CD4-positive, alpha-beta T cell treated with Interleukin-4 for 4 hours (primary cell): ENCODE data around the gene FNDC11.
"Not testable (repeated sequence)": the region's sequence is repeated elsewhere in the genome, so short reads cannot be mapped to it uniquely, and the experiment has no call there.

Experiments used
- DNase-seq: peaks from one replicate; pipeline ENCODE4 v3.0.0-alpha.2; 2020

The FNDC11 gene, protein sequence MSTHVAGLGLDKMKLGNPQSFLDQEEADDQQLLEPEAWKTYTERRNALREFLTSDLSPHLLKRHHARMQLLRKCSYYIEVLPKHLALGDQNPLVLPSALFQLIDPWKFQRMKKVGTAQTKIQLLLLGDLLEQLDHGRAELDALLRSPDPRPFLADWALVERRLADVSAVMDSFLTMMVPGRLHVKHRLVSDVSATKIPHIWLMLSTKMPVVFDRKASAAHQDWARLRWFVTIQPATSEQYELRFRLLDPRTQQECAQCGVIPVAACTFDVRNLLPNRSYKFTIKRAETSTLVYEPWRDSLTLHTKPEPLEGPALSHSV

DNA sequence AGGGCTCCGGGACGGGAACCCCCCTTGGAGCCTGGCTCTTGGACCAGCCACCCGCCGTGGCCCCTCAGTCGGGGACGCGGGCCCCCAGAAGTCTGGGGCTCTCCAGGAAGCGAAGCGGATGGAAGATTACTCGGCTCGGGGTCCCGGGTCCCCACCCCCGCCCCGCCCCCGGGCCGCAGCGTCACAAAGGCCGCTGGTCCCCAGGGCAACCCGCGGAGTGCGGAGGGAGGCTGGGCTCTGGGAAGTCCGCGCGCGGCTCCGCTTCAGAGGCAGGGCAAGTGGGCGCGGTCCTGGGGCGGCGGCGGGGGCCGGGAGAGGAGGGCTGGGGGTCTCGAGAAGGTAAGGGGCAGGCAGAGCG lies at the start of gene FNDC11:
Gene FNDC11, plus strand, starts transcription at position 227 of the 358 bp plus-strand sequence. CDS start 1,505 bp downstream, outside the sequence.
- DNase-seq = peak; percentile 19

- no peak for DNase-seq
Measured at GRCh38 chr20:63504642-63505041, 49.3 kb upstream of the FNDC11 start.

DNA sequence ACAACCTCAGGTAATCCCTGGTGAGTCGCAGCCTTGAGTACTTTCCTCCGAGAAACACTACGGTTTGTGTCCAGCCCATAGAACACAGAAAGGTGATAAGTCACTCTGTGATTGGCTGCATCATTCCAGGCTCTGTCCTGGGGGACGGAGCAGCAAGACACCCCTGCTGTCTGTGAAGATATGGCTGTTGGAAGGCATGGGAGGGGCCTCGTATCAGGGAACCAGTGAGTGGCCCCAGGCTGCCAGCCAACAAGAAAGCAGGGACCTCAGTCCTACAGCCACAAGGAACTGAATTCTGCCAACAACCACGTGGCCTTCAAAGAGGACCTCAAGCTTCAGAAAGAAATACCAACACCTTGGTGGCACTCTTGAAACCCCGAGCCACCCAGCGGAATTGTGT lies 48.7 kb upstream of the FNDC11 start:
- no peak for DNase-seq

DNA sequence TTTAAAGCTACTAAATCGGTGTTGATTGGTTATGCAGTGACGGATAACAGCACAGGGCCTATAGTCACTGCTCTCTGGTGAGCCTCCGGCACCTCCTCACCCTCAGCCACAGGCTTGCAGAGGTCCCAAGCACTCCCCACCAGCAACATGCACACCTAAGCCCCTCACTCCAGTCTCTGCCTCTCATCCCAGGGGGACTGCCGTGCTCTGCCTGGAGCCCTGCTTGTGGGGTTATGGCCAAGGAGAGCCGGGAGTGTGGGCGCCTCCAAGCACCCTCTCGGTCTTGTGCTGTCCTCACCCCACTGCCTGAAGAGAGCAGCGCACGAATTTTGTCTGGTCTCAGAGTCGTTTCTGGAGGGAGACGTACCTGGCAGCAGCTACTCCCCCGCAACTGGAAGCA lies 48.2 kb upstream of the FNDC11 start:
- no peak for DNase-seq

GRCh38 chr20:63507083-63507743 lies 46.7 kb upstream of the FNDC11 start:
- no peak for DNase-seq

DNA sequence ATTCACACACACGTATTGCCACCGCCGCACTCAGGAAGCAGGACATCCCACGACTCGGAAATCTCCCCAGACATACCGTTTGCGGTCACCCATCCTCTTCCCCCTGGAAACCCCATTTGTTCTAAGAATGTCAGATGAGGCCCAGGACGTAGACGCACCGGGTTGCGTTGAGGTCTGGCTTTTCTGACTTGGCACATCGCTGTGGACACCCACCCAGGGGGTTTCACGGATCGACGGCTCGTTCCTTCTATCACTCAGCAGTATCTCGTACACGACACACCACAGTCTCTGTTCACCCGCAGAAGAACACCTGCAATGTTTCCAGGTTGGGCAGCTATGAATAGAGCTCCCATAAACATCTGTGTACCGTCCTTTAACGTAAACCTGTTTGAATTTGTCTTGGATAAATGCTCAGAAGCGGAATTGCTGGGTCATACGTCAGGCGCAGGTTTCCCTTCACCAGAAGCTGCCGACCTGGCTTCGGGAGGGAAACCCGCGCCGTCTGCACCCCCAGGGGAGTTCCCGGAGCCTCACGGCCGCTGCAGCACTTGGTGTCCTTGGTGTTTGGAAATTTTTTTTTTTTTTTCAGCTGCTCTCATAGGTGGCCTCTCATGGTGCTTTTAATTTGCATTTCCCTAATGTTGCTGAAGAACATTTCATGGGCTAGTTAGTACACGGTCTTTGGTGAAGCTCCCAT lies 45.7 kb upstream of the FNDC11 start:
- no peak for DNase-seq

GRCh38 chr20:63509088-63509564 lies 44.8 kb upstream of the FNDC11 start:
- no peak for DNase-seq

DNA sequence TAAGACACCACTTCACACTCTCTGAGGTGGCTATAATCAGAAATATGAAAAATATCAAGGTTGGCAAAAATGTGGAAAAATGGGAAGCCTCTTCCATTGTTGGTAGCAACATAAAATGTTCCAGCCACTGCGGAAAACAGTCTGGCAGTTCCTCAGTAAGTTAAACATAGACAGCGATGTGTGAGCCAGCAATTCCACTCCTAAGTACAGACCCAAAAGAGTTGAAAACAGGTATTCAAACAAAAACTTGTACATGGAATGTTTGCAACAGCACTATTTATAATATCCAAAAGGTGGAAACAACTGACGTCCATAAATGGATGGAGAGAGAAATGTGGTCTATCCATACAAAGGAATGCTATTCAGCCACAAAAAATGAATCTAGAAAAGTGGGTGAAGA lies 40.8 kb upstream of the FNDC11 start:
- DNase-seq = no peak

DNA sequence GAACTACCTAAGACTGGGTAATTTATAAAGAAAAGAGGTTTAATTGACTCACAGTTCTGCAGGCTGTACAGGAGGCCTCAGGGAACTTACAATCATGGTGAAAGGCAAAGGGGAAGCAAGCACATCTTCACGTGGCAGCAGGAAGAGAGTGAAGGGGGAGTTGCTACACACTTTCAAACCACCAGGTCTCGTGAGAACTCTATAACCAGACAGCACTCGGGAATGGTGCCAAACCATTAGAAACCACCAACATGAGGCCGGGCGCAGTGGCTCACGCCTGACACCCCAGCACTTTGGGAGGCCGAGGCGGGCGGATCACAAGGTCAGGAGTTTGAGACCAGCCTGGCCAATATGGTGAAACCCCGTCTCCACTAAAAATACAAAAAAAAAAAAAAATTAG lies 39.4 kb upstream of the FNDC11 start:
- not testable (repeated sequence) for DNase-seq

- DNase-seq = no peak
Measured at GRCh38 chr20:63517376-63518309, 36.3 kb upstream of the FNDC11 start.

DNA sequence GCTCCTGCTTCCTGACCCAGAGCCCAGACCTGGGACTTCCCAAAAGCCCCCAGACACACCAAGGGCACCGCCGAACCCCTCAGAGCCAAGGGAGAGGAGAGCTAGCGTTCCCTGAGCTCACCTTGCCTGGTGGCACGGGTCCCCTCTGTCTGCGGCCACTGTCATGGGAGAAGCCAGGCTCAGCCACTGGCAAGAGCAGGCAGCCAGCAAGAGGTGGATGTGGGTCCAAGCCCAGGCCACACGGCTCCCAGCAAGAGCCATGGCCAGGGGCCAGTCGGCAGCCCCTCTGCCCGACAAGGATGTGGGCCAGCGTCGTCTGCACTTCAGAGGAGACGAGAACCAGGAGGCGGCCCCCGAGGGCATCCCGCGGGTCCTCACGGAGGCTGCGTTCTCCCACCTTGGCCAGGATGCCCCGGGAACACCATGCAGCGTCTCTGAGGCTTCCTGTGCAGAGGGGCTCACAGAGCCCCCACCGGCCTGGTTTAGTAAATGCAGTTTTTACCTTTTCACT lies 35.6 kb upstream of the FNDC11 start:
- no peak for DNase-seq

GRCh38 chr20:63518946-63519667 lies 34.9 kb upstream of the FNDC11 start:
- no peak for DNase-seq

GRCh38 chr20:63519668-63520503 lies 34.1 kb upstream of the FNDC11 start:
- peak; percentile 64 for DNase-seq

GRCh38 chr20:63520504-63520933 lies 33.4 kb upstream of the FNDC11 start, which contains the start of gene PPDPF:
PPDPF (plus strand) TSS chr20:63520765; CDS start chr20:63521309, 544 bp downstream.
- DNase-seq = peak; percentile 75

- peak; percentile 58 for DNase-seq
Measured at GRCh38 chr20:63520934-63521601, 32.9 kb upstream of the FNDC11 start.

DNA sequence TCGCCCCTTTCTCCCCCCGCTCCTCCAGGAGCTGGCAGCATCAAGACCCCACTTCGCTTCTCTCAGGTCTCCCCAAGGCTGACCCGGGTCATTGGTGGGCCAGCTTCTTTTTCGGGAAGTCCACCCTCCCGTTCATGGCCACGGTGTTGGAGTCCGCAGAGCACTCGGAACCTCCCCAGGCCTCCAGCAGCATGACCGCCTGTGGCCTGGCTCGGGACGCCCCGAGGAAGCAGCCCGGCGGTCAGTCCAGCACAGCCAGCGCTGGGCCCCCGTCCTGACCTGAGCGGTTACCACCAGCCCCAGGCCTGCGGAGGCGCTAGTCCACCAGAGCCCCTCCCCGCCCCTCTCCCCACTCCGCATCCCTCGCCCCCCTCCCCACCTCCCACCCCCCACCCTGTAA lies 32.4 kb upstream of the FNDC11 start:
- no peak for DNase-seq

DNA sequence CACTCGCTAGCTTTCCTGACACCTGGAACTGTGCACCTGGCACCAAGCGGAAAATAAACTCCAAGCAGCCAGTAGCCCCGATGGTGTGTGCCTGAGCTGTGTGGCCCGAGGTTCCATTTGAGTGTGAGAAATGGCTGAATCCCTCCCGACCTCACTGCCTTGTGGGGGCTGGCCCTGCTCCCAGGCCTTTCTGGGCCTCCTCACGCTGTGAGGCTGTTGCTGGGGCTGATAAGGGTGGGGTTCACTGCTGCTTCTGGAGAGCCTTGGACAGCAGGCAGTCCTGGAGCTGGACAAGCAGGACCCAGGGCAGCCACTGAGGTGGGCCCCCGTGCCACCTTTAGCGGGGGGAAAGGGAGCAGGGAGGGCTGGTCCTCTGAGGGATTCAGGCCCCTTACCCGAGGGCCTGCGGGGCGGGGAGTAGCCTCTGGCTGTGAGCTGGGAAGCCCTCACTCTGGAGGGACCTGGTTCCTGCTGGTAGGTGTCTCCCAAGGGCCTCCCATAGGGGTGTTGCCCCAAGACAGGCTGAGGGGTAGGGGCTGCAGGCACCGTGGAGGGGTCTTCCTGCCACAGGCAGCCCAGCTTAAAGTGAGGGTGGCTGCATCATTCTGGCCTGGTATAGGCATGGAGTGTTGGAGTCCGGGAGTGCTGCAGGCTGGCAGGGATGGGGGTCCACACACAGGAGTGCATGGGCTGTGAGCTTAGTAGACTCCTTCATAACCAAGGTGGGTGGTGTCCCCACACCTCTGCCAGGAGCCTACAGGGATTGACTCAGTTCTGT lies 31.7 kb upstream of the FNDC11 start:
- DNase-seq = no peak

DNA sequence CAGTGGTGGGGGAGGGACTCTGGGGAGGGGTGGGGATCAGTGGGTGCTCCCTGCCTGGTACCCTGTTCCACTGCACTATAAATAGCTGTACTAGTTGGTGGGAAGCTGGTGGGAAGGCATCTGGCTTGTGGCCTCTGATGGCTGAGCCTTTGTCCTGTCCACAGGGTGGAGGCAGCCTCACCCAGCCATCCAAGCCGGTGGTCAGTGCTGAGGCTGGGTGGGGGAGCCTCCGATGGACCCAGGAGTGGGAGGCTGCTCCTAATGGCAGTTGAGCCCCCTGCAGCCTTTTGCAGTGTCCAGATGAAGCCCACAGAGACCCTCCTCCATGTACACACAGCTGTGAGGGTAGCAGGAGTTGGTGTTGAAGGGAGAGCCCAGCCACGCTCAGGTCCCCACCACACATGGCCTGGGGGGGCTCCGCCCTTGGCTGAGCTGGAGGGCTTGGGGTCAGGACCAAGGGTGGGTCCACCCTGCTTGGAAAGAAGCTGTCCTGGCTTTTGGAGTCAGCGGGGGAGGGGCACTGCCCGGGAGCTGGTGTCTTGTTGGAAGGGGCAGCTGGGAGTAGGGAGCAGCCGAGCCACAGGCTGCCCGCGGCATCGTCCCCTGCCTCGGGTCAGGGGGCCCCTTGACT lies 30.9 kb upstream of the FNDC11 start:
- no peak for DNase-seq

DNA sequence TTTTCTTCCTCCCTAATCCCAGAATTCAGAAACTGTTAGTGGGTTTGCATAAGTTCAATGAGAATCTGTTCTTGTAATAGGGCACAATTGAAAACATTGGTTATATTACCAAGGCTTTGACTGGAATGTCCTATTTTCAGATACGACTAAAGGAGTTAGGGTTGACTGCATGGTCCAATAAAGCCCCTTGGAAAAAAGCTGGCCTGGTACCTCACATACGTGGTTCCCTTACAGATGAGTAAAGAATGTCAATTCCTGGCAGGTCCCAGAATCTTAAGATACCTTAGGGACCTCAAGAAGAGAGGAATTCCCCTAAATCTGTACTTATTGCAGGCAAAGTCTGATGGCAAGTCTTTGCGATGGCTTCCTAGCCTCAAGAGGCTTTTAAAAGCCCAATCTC lies 28.8 kb upstream of the FNDC11 start:
- DNase-seq = no peak
